PFSK-1 (cell line): ENCODE measurements around the gene KIF22.
A peak's percentile ranks its signal among the peaks of the same experiment; 100 is the strongest.

ENCODE experiments used
- FOXP2 ChIP-seq: optimal IDR thresholded peaks from 2 replicates; pipeline ENCODE3; 2011; ENCODE audit warnings: borderline replicate concordance, control low read depth, inconsistent platforms; ENCODE audit not compliant: insufficient read depth; ENCODE audit errors: extremely low read length, extremely low read depth
- POLR2AphosphoS5 ChIP-seq: IDR thresholded peaks from 2 replicates; pipeline ENCODE4 v1.6.1; 2012; ENCODE audit warnings: low read depth, mild to moderate bottlenecking, control low read depth, low read length, moderate library complexity
- SIN3A ChIP-seq: IDR thresholded peaks from 2 replicates; pipeline ENCODE4 v1.6.1; 2012; ENCODE audit warnings: mild to moderate bottlenecking, low read length, moderate library complexity, borderline replicate concordance; ENCODE audit not compliant: insufficient read depth
- TAF1 ChIP-seq: IDR thresholded peaks from 2 replicates; pipeline ENCODE4 v1.6.1; 2012; ENCODE audit warnings: low read length, control low read depth, borderline replicate concordance; ENCODE audit not compliant: insufficient read depth
- TF ChIP-seq, protein P1 (sequence below), 2 experiments: IDR thresholded peaks; 2 replicates each; pipeline versions ENCODE4 v1.6.1 to v1.8.0; 2011 to 2012; ENCODE audit warnings: low read depth in 2 of 2, low read length in 2 of 2, control low read depth in 1 of 2, inconsistent platforms in 1 of 2, mild to moderate bottlenecking in 1 of 2, moderate library complexity in 1 of 2; ENCODE audit not compliant: insufficient read depth in 1 of 2

KIF22 gene

GRCh38 chr16:29818082-29818481, 27.5 kb downstream of the KIF22 start:
- TF ChIP-seq, protein P1, sequence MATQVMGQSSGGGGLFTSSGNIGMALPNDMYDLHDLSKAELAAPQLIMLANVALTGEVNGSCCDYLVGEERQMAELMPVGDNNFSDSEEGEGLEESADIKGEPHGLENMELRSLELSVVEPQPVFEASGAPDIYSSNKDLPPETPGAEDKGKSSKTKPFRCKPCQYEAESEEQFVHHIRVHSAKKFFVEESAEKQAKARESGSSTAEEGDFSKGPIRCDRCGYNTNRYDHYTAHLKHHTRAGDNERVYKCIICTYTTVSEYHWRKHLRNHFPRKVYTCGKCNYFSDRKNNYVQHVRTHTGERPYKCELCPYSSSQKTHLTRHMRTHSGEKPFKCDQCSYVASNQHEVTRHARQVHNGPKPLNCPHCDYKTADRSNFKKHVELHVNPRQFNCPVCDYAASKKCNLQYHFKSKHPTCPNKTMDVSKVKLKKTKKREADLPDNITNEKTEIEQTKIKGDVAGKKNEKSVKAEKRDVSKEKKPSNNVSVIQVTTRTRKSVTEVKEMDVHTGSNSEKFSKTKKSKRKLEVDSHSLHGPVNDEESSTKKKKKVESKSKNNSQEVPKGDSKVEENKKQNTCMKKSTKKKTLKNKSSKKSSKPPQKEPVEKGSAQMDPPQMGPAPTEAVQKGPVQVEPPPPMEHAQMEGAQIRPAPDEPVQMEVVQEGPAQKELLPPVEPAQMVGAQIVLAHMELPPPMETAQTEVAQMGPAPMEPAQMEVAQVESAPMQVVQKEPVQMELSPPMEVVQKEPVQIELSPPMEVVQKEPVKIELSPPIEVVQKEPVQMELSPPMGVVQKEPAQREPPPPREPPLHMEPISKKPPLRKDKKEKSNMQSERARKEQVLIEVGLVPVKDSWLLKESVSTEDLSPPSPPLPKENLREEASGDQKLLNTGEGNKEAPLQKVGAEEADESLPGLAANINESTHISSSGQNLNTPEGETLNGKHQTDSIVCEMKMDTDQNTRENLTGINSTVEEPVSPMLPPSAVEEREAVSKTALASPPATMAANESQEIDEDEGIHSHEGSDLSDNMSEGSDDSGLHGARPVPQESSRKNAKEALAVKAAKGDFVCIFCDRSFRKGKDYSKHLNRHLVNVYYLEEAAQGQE (IDR thresholded peaks at IDR 0.05; ENCODE audit: insufficient read depth in 1 of 2, low read depth in 2 of 2, low read length in 2 of 2) = no peak
- TF ChIP-seq POLR2AphosphoS5 (no peak), TAF1 (no peak), SIN3A (no peak), FOXP2 (no peak)

- no peak for TF ChIP-seq SIN3A
- TF ChIP-seq POLR2AphosphoS5 = no peak
- no peak for TF ChIP-seq FOXP2
- no peak for TF ChIP-seq TAF1
- TF ChIP-seq, protein P1 (IDR thresholded peaks at IDR 0.05; ENCODE audit: insufficient read depth in 1 of 2, low read depth in 2 of 2, low read length in 2 of 2) = no peak
Observed at GRCh38 chr16:29819506-29819905, 29.0 kb downstream of the KIF22 start.

- TF ChIP-seq SIN3A (peak; percentile 95; the same call in 1 of the 2 replicates), FOXP2 (no peak), POLR2AphosphoS5 (peak; percentile 69), TAF1 (0 out of 2 replicates have a peak, but pooled peaks have one; percentile 22)
- TF ChIP-seq, protein P1 (IDR thresholded peaks at IDR 0.05; ENCODE audit: insufficient read depth in 1 of 2, low read depth in 2 of 2, low read length in 2 of 2) = no peak
Observed at GRCh38 chr16:29820271-29820701, 29.7 kb downstream of the KIF22 start, which contains the start of gene MVP. Gene MVP, plus strand, starts transcription at chr16:29820462. Its CDS starts 10,088 bp downstream, at chr16:29830550.

- TF ChIP-seq SIN3A = no peak
- TF ChIP-seq, protein P1 (IDR thresholded peaks at IDR 0.05; ENCODE audit: insufficient read depth in 1 of 2, low read depth in 2 of 2, low read length in 2 of 2) = no peak
- no peak; the same call in 1 of the 2 replicates for TF ChIP-seq POLR2AphosphoS5
- no peak for TF ChIP-seq FOXP2
- TF ChIP-seq TAF1 = no peak
Observed at GRCh38 chr16:29820730-29821642, 30.4 kb downstream of the KIF22 start.
